Right atrium auricular region (tissue), 2 donors: ENCODE data around the gene GMEB2. TPM values are rescaled to one million over a fixed set of nuclear protein-coding genes. Genes with fewer than 3 reads are reported as not detected.

Experiments used
- DNase-seq: peaks from one replicate; pipeline ENCODE4 v3.0.0-alpha.2; 2019; ENCODE audit warnings: low spot score
- H3K27ac ChIP-seq, 2 donors: fragments of 200-600 bp; sonication (generic); 1 replicate in 1 of 2; 2 replicates in 1 of 2; pipeline ENCODE4 v1.5.1; 2016 to 2019
- H3K27me3 ChIP-seq, 2 donors: fragments of 200-600 bp; sonication (generic); one replicate each; pipeline versions ENCODE4 v1.5.1 to v1.6.0; 2017 to 2019
- H3K36me3 ChIP-seq: fragments of 200-600 bp; sonication (generic); one replicate; pipeline ENCODE4 v1.5.1; 2016
- H3K4me1 ChIP-seq, 2 donors: fragments of 200-600 bp; sonication (generic); one replicate each; pipeline versions ENCODE4 v1.5.1 to v1.6.0; 2017 to 2019
- H3K4me3 ChIP-seq, 2 donors: fragments of 200-600 bp; sonication (generic); 1 replicate in 1 of 2; 2 replicates in 1 of 2; pipeline ENCODE4 v1.5.1; 2017 to 2019; ENCODE audit warnings: mild to moderate bottlenecking in 1 of 2, moderate library complexity in 1 of 2
- H3K9me3 ChIP-seq, 2 donors: fragments of 200-600 bp; sonication (generic); one replicate each; pipeline ENCODE4 v1.5.1; 2019
- total RNA-seq, 2 donors: library from RNA; depleted of rRNA; stranded (reverse); fragments of >200 nt; gene quantifications; one replicate each; pipeline ENCODE4 v1.1.0, GENCODE V29; 2016
- TF ChIP-seq, protein P1 (sequence below), 2 donors: fragments of 200-600 bp; sonication (generic); IDR thresholded peaks; one replicate each; pipeline ENCODE4 v1.5.1; 2019; ENCODE audit warnings: antibody characterized with exemption in 2 of 2

Gene GMEB2
- total RNA-seq, 2 donors from 2014 or later = 5.8 to 9.4 TPM

DNA sequence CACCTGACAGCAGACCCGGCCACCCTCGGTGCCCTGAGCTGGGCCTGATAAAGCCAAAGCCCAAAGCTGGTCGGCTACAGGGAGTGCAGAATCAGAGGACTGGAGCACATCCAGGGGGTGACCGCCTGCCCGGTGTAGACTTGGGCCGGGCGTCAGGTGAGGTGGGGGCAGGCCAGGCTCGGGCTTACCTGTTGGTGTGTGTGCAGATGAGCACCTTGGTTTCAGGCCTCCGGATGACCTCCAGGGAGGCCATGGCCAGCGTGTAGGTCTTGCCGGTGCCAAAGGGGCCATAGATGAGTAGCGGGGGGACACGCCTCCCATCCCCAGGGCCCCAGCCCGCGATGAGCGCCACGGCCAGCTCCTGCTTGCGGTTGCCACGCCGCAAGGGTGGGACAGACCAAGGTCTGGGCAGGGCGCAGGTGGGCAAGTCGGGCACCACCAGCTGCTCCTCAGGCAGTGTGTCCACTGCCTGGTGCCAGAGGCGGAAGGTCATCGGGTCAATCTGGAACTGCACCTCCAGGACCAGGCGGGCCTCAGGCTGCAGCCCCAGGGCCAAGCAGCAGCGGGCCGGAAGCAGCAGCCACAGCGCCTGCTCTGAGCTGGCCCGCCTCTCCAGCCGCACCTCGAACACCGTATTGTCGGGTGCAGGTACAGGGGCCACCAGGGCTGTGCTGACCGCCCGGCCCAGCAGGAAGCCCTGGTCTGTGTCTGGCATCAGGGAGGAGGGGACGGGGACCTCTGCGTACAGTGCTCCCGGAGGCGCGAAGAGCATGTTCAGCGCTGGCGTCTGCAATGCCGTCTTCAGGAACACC is 58.5 kb downstream of the GMEB2 start:
- TF ChIP-seq, protein P1, sequence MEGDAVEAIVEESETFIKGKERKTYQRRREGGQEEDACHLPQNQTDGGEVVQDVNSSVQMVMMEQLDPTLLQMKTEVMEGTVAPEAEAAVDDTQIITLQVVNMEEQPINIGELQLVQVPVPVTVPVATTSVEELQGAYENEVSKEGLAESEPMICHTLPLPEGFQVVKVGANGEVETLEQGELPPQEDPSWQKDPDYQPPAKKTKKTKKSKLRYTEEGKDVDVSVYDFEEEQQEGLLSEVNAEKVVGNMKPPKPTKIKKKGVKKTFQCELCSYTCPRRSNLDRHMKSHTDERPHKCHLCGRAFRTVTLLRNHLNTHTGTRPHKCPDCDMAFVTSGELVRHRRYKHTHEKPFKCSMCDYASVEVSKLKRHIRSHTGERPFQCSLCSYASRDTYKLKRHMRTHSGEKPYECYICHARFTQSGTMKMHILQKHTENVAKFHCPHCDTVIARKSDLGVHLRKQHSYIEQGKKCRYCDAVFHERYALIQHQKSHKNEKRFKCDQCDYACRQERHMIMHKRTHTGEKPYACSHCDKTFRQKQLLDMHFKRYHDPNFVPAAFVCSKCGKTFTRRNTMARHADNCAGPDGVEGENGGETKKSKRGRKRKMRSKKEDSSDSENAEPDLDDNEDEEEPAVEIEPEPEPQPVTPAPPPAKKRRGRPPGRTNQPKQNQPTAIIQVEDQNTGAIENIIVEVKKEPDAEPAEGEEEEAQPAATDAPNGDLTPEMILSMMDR (IDR thresholded peaks at IDR 0.05) = no peak
- H3K36me3 ChIP-seq = peaks cover 33% of the 10 kb centered on the region
- no peaks in the 10 kb centered on the region for H3K9me3 ChIP-seq
- H3K27ac ChIP-seq = no peak overlapping the region
- H3K4me1 ChIP-seq = peaks cover 0 to 8% of the 10 kb centered on the region in 2 donors
- H3K27me3 ChIP-seq = no peaks in the 10 kb centered on the region
- H3K4me3 ChIP-seq = no peak overlapping the region
- DNase-seq = no peak

DNA sequence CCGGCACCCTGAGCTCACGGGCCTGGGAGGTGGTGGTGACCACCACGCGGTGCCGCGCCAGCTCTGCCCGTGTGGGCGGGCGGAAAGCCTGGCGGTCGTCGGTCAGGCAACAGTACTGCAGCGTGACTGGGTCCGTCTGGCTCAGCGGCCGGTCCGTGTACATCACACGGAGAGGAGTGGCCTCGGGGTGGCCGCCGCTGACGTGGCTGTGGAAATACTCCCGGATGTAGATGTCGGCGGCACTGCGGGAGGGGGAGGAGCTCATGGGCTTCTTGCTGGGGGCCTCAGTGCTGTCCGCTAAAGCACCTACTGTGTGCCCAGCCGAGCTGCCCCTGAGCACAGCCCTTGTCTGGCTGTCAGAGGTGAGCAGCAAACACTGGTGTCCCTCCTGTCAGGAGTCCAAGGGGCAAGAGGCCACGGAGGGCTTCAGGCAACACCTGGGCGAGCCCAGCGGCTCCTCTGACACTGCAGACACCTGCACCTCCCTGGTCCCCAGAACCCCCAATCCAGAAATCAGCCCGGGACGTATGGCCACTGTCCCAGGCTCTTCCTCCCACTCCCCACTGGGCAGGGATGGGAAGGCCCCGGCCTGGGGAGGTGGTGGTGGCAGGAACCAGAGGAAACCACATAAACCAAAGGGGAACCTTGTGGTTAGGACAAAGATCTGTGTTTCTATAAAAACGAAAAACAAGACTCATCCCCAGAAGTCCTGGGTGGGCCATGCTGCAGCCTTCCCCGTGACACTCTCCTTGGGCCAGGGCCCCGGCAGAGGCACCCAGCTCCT is 59.3 kb downstream of the GMEB2 start:
- TF ChIP-seq, protein P1 (IDR thresholded peaks at IDR 0.05) = no peak
- Histone ChIP-seq H3K27me3 (no peaks in the 10 kb centered on the region), H3K27ac (no peak overlapping the region), H3K4me3 (no peak overlapping the region), H3K4me1 (no peaks in the 10 kb centered on the region), H3K9me3 (no peaks in the 10 kb centered on the region), H3K36me3 (peaks cover 40% of the 10 kb centered on the region)
- no peak for DNase-seq

GRCh38 chr20:63567136-63567385 is 59.8 kb downstream of the GMEB2 start:
- H3K36me3 ChIP-seq = peaks cover 40% of the 10 kb centered on the region

GRCh38 chr20:63566395-63567135 is 60.3 kb downstream of the GMEB2 start:
- Histone ChIP-seq H3K4me1 (no peaks in the 10 kb centered on the region), H3K9me3 (no peaks in the 10 kb centered on the region), H3K36me3 (peaks cover 43% of the 10 kb centered on the region), H3K27ac (no peak overlapping the region), H3K4me3 (no peak overlapping the region), H3K27me3 (no peaks in the 10 kb centered on the region)
- DNase-seq = no peak
- TF ChIP-seq, protein P1 (IDR thresholded peaks at IDR 0.05) = no peak

More at GRCh38 chr20:63567136-63567385, 59.8 kb downstream of the GMEB2 start:
- no peak overlapping the region for H3K27ac ChIP-seq
- TF ChIP-seq, protein P1 (IDR thresholded peaks at IDR 0.05) = no peak
- no peaks in the 10 kb centered on the region for H3K4me1 ChIP-seq
- H3K27me3 ChIP-seq = no peaks in the 10 kb centered on the region
- H3K9me3 ChIP-seq = no peaks in the 10 kb centered on the region
- DNase-seq = no peak
- H3K4me3 ChIP-seq = no peak overlapping the region

- no peaks in the 10 kb centered on the region for H3K27me3 ChIP-seq
- TF ChIP-seq, protein P1 (IDR thresholded peaks at IDR 0.05) = no peak
- H3K4me1 ChIP-seq = no peaks in the 10 kb centered on the region
- no peak for DNase-seq
- H3K36me3 ChIP-seq = peaks cover 50% of the 10 kb centered on the region
- H3K4me3 ChIP-seq = no peak overlapping the region
- no peak overlapping the region for H3K27ac ChIP-seq
- H3K9me3 ChIP-seq = no peaks in the 10 kb centered on the region
Observed at GRCh38 chr20:63565699-63566335, 61.1 kb downstream of the GMEB2 start.
